ENCODE measurements around the gene MAN1A2.

Gene MAN1A2

DNA sequence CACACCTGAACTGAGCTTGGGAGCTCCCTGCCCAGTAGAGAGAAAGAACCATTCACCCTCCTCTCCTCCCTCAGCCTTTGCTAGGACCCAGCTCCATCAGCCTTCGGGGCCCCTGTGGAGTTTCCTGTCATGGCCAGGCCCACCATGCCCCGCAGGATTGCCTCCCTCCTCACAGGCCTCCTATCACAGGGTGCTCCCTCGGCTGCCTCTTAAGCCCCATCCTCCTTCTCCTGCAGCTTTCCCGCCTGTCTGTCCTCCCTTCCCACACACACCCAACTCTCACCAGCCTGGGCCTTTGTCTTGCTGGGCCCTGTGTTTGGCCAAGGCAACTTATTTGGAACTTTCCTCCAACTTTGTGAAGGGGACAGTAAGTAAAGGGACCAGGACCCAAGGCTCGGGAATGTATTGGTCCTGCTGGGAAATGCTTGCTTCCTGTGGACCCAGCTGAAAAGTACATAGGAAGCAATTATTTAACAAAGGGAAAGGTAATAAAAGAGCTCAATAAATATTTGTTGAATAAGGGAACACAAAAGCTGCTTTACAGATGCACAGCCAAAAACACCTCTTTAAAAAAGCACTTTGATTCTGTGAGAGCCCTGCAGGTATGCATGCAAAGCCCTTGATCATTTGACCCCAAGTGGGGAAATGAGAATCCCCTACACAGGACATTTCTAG lies 207.0 kb downstream of the MAN1A2 start:
- TF ChIP-seq, protein P1, sequence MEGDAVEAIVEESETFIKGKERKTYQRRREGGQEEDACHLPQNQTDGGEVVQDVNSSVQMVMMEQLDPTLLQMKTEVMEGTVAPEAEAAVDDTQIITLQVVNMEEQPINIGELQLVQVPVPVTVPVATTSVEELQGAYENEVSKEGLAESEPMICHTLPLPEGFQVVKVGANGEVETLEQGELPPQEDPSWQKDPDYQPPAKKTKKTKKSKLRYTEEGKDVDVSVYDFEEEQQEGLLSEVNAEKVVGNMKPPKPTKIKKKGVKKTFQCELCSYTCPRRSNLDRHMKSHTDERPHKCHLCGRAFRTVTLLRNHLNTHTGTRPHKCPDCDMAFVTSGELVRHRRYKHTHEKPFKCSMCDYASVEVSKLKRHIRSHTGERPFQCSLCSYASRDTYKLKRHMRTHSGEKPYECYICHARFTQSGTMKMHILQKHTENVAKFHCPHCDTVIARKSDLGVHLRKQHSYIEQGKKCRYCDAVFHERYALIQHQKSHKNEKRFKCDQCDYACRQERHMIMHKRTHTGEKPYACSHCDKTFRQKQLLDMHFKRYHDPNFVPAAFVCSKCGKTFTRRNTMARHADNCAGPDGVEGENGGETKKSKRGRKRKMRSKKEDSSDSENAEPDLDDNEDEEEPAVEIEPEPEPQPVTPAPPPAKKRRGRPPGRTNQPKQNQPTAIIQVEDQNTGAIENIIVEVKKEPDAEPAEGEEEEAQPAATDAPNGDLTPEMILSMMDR (IDR thresholded peaks at IDR 0.05; ENCODE audit: borderline replicate concordance, insufficient read depth, low read depth, low read length) = no peak
- no peak overlapping the region for H3K4me3 ChIP-seq (ENCODE audit: low read depth, low read length)

DNA sequence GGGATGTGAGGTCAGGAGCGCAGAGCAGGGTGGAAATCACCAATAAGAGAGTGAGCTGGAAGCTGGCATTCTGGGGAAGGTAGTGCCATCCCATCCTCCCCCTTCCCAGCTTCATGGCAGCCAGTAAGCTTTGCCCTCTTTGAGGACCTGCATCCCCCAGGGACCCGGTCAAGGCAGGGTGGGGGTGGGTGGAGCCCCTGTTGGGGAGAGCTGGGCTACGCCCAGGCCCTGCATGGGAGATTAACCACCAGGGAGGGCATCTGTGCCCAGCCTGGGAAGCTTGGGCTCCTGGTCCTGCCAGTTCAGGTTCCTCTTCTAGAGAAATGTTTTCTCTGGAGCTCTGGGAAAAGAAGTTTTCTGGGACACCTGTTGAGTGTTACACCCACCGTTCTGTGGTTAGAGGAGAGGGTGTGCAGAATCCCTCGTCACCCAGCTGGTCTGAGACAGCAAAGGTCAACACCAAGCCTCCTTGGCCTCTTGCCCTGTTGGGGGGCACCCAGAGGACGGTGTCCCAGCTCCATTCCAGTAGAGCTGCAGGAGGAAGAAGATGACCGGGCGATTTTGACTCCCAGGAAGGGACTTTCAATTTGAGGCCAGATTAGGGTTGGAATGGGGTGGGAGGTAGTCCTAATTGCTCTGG lies 208.5 kb downstream of the MAN1A2 start:
- H3K4me3 ChIP-seq (ENCODE audit: low read depth, low read length) = no peak overlapping the region
- TF ChIP-seq, protein P1 (IDR thresholded peaks at IDR 0.05; ENCODE audit: borderline replicate concordance, insufficient read depth, low read depth, low read length) = no peak

DNA sequence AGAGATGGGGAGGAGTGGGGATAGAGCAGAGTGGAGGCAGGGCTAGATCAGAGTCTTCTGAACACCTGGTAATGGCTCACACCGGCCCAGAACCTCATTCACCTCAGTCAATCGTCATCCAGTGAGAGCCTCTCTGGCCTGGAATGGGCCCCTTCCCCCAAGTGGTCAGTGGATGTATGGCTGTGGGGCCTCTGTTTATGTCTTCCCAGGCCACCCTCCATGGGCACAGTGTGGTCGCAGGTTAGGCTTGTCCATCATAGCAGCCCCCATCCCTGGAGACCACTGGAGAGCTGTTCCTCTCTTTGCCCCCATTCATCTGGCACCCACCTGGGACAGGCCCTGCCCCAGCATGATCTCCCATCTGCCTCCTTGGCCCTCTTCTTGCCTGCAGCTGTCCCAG lies 209.0 kb downstream of the MAN1A2 start:
- H3K4me3 ChIP-seq (ENCODE audit: low read depth, low read length) = no peak overlapping the region
- TF ChIP-seq, protein P1 (IDR thresholded peaks at IDR 0.05; ENCODE audit: borderline replicate concordance, insufficient read depth, low read depth, low read length) = no peak

DNA sequence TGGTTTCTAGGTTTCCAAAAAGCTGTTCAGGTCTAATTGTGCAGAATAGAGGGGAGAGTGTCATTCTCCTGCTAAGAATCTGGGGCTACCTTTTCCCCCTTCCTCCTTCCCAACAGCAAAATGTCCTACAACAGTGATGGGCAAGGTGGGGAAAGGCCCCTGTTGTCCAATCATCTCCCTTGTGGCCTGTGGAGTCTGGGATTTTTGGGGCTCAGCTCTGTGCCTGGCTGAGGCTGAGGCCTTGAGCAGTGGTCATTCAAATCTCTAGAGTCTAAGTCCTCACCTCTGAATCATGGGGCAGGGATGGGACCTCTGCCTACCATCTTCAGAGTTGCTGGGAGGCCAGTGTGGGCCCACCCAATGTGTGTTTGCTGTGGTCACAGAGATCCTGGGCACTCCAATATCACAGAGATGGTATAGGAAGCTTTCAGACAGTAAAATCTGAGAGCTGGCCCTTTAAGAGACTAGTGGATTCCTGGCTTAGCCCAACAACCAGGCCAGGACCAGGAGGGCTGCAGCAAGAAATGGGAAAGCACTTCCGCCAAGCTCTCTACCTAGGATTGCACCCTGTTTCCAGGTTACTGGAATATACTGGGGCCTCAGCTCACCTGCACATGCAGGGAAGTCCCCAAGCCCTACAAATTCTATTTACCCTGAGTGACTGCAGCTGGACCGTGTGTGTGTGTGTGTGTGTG lies 210.1 kb downstream of the MAN1A2 start:
- no peak overlapping the region for H3K4me3 ChIP-seq (ENCODE audit: low read depth, low read length)
- TF ChIP-seq, protein P1 (IDR thresholded peaks at IDR 0.05; ENCODE audit: borderline replicate concordance, insufficient read depth, low read depth, low read length) = no peak

DNA sequence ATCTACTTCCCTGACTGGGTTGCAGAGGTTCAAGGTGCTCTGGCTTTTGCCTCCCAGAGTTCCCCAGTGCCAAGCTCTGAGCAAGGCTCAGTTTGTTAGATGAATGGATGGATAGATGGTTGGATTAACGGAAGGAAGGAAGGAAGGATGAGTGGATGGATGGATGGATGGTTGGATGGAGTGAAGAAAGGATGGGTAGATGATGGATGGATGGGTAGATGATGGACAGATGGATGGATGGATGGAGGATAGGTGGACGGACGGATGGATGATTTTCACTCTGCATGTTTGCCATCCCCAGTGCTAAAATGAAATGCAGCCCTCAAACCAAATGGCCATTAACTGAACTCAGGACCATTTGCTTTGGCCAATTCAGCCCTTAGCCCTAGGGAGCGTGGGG lies 211.2 kb downstream of the MAN1A2 start:
- TF ChIP-seq, protein P1 (IDR thresholded peaks at IDR 0.05; ENCODE audit: borderline replicate concordance, insufficient read depth, low read depth, low read length) = no peak
- no peak overlapping the region for H3K4me3 ChIP-seq (ENCODE audit: low read depth, low read length)

All from GM12875 (cell line).